Measurements from ENCODE around the gene NCAPD3.

The NCAPD3 gene

GRCh38 chr11:134139873-134140331, 83.9 kb downstream of the NCAPD3 start:
- TF ChIP-seq CTCF (IDR thresholded peaks at IDR 0.05; ENCODE audit: low read depth, low read length) (peak; percentile 91), MYC (IDR thresholded peaks at IDR 0.05; ENCODE audit: low read depth, low read length) (no peak)
- peak; percentile 78 for DNase-seq (ENCODE audit: low read depth)
- no peak overlapping the region for H3K4me3 ChIP-seq (ENCODE audit: low read depth, low read length)

GRCh38 chr11:134139303-134139872, 84.4 kb downstream of the NCAPD3 start:
- H3K4me3 ChIP-seq (ENCODE audit: low read depth, low read length): no peak overlapping the region
- TF ChIP-seq MAX (IDR thresholded peaks at IDR 0.05; ENCODE audit: low read depth, low read length) (no peak), MYC (IDR thresholded peaks at IDR 0.05; ENCODE audit: low read depth, low read length) (no peak), CTCF (IDR thresholded peaks at IDR 0.05; ENCODE audit: low read depth, low read length) (no peak), POLR2A (IDR thresholded peaks at IDR 0.05; ENCODE audit: extremely low read depth, insufficient read length) (no peak)
- DNase-seq (ENCODE audit: low read depth): no peak

GRCh38 chr11:134138376-134138775, 85.4 kb downstream of the NCAPD3 start:
- DNase-seq (ENCODE audit: low read depth): no peak
- no peak for TF ChIP-seq MYC (IDR thresholded peaks at IDR 0.05; ENCODE audit: low read depth, low read length)
- H3K4me3 ChIP-seq (ENCODE audit: low read depth, low read length): no peak overlapping the region

GRCh38 chr11:134134167-134134566, 89.6 kb downstream of the NCAPD3 start:
- H3K4me3 ChIP-seq (ENCODE audit: low read depth, low read length): no peak overlapping the region
- DNase-seq (ENCODE audit: low read depth): no peak
- TF ChIP-seq MYC (IDR thresholded peaks at IDR 0.05; ENCODE audit: low read depth, low read length): no peak
- no peak for TF ChIP-seq MAX (IDR thresholded peaks at IDR 0.05; ENCODE audit: low read depth, low read length)
- TF ChIP-seq CTCF (IDR thresholded peaks at IDR 0.05; ENCODE audit: low read depth, low read length): no peak
- TF ChIP-seq POLR2A (IDR thresholded peaks at IDR 0.05; ENCODE audit: extremely low read depth, insufficient read length): no peak

GRCh38 chr11:134132808-134133207, 91.0 kb downstream of the NCAPD3 start:
- DNase-seq (ENCODE audit: low read depth): no peak
- no peak overlapping the region for H3K4me3 ChIP-seq (ENCODE audit: low read depth, low read length)
- TF ChIP-seq CTCF (IDR thresholded peaks at IDR 0.05; ENCODE audit: low read depth, low read length) (no peak), MYC (IDR thresholded peaks at IDR 0.05; ENCODE audit: low read depth, low read length) (no peak), POLR2A (IDR thresholded peaks at IDR 0.05; ENCODE audit: extremely low read depth, insufficient read length) (no peak), MAX (IDR thresholded peaks at IDR 0.05; ENCODE audit: low read depth, low read length) (no peak)

- no peak overlapping the region for H3K4me3 ChIP-seq (ENCODE audit: low read depth, low read length)
- no peak for TF ChIP-seq CTCF (IDR thresholded peaks at IDR 0.05; ENCODE audit: low read depth, low read length)
- TF ChIP-seq POLR2A (IDR thresholded peaks at IDR 0.05; ENCODE audit: extremely low read depth, insufficient read length): no peak
- no peak for TF ChIP-seq MYC (IDR thresholded peaks at IDR 0.05; ENCODE audit: low read depth, low read length)
- TF ChIP-seq MAX (IDR thresholded peaks at IDR 0.05; ENCODE audit: low read depth, low read length): no peak
- DNase-seq (ENCODE audit: low read depth): no peak
These were observed 92.0 kb downstream of the NCAPD3 start for GRCh38 chr11:134131628-134132244.
